HepG2 (cell line): Measurements from ENCODE around the gene UBTF. TPM values are rescaled to one million over a fixed set of nuclear protein-coding genes. Genes with fewer than 3 reads are reported as not detected.

Experiments
- PHF8 ChIP-seq: sonication (generic); formaldehyde crosslinking; IDR thresholded peaks from 2 replicates; pipeline ENCODE4 v1.5.0; 2020; ENCODE audit warnings: missing genetic modification reagents
- ZBTB10 ChIP-seq: sonication (generic); formaldehyde crosslinking; IDR thresholded peaks from 2 replicates; pipeline ENCODE4 v1.4.0; 2020; ENCODE audit warnings: missing genetic modification reagents, borderline replicate concordance
- ZNF205 ChIP-seq: IDR thresholded peaks from 2 replicates; pipeline ENCODE4 v1.6.1; 2018; ENCODE audit warnings: missing biosample characterization, missing genetic modification reagents
- ZNF3 ChIP-seq: IDR thresholded peaks from 2 replicates; pipeline ENCODE4 v1.7.0; 2017; ENCODE audit warnings: inconsistent platforms
- ZNF629 ChIP-seq: sonication (generic); formaldehyde crosslinking; conservative IDR thresholded peaks from 2 replicates; pipeline ENCODE4 v1.5.0; 2020; ENCODE audit warnings: missing genetic modification reagents
- polyA plus RNA-seq, 8 experiments: library from polyadenylated mRNA; depleted of rRNA in 3 of 8; stranded (reverse) in 7 of 8; unstranded in 1 of 8; fragments of >200 nt; fragmentation: Illumina TruSeq in 4 of 8; extraction: Trizol in 4 of 8; gene quantifications; 2 replicates each; pipeline versions ENCODE4 v1.2.1 to v1.2.3, GENCODE V29; 2011 to 2016; ENCODE audit warnings: low read depth in 4 of 8, missing spikeins in 1 of 8, mixed read lengths in 1 of 8; ENCODE audit not compliant: insufficient read depth in 1 of 8
- total RNA-seq, 5 experiments: library from RNA; depleted of rRNA; stranded (reverse); fragments of >200 nt; fragmentation: Illumina TruSeq; extraction: Trizol; gene quantifications; 2 replicates each; pipeline ENCODE4 v1.2.3, GENCODE V29; 2016; ENCODE audit warnings: low read depth in 1 of 5
- TF ChIP-seq, protein P1 (sequence below): IDR thresholded peaks from 2 replicates; pipeline ENCODE4 v1.6.1; 2016

UBTF gene
- total and polyA plus RNA-seq, 2 of the 13 experiments (the other 11 are each of a cell fraction or from before 2014, with no cell fraction given), result 15.2 to 60.9 TPM

DNA sequence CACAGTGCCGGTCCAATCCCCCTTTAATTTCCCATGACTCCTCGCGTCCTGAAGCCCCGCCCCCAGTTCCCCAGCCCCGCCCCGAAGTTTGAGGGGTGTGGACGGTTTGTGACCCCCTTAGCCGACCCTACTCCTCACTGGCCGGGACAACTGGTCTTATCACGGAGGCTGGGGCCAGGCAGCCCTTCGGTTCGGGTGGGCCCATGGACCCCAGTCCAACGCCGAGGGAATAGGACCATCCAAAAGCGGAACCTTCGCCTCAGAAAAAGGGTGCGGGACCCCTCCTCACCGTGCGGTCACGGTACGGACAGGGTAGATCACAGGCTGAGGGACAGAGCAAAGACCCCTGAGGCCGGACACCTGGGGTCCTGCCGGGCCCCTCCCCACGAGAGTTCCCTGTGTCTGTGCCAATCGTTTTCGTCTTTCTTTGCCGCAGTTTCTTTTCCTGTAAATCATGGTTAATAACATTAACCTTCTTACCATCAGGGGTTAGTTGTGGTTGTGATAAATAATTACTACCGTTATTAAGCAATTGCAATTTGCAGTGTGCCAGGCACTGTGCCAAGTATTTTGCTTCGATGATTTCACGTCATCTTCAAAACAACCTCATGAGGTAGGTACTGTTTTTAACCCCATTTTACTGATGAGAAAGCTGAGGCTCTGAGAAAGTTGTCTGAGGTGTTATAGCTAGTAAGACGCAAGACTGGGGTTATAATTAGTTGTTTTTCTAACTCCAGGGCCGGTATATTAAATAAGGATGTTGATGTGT lies 32.2 kb downstream of the UBTF start (continued):
- TF ChIP-seq, protein P1, sequence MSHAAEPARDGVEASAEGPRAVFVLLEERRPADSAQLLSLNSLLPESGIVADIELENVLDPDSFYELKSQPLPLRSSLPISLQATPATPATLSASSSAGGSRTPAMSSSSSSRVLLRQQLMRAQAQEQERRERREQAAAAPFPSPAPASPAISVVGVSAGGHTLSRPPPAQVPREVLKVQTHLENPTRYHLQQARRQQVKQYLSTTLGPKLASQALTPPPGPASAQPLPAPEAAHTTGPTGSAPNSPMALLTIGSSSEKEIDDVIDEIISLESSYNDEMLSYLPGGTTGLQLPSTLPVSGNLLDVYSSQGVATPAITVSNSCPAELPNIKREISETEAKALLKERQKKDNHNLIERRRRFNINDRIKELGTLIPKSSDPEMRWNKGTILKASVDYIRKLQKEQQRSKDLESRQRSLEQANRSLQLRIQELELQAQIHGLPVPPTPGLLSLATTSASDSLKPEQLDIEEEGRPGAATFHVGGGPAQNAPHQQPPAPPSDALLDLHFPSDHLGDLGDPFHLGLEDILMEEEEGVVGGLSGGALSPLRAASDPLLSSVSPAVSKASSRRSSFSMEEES, result 0 out of 2 replicates have a peak, but pooled peaks have one; percentile 2
- TF ChIP-seq ZNF3 (CRISPR knock-in tag) (no peak), PHF8 (peak; percentile 73), ZNF205 (CRISPR knock-in tag) (no peak), ZBTB10 (CRISPR knock-in tag) (0 out of 2 replicates have a peak, but pooled peaks have one; percentile 2), ZNF629 (peak; percentile 93)
